Small intestine (tissue), 7 donors: ENCODE data around the gene SLC10A7. TPM values are rescaled to one million over a fixed set of nuclear protein-coding genes. Genes with fewer than 3 reads are reported as not detected.

Experiments used
- DNase-seq, 2 donors: peaks; one replicate each; pipeline versions ENCODE4 v3.0.0 to v3.0.0-alpha.2; 2013
- FAIRE-seq: peaks from 2 replicates; lab custom pipeline; 2012; peaks lifted over from hg19 to GRCh38; lab: Jason Lieb, UNC
- H3K27ac ChIP-seq, 3 donors: one replicate each; pipeline ENCODE4 v1.5.1; 2013; ENCODE audit warnings: low read length in 2 of 3, mild to moderate bottlenecking in 2 of 3, control low read depth in 1 of 3, inconsistent platforms in 1 of 3, low read depth in 1 of 3, moderate library complexity in 1 of 3
- H3K27me3 ChIP-seq, 3 donors: one replicate each; pipeline ENCODE4 v1.6.1; 2013; ENCODE audit warnings: low read length in 3 of 3, inconsistent platforms in 1 of 3; ENCODE audit not compliant: control insufficient read depth in 3 of 3, insufficient read depth in 3 of 3
- H3K36me3 ChIP-seq, 3 donors: one replicate each; pipeline ENCODE4 v1.6.1; 2013; ENCODE audit warnings: low read length in 3 of 3, inconsistent platforms in 1 of 3, low read depth in 1 of 3, mild to moderate bottlenecking in 1 of 3, moderate library complexity in 1 of 3; ENCODE audit not compliant: control insufficient read depth in 3 of 3, insufficient read depth in 2 of 3
- H3K4me1 ChIP-seq, 3 donors: one replicate each; pipeline ENCODE4 v1.6.1; 2013; ENCODE audit warnings: low read length in 2 of 3, inconsistent platforms in 1 of 3, low read depth in 1 of 3, mild to moderate bottlenecking in 1 of 3, moderate library complexity in 1 of 3; ENCODE audit not compliant: control insufficient read depth in 3 of 3, insufficient read depth in 2 of 3
- H3K4me3 ChIP-seq, 3 donors: one replicate each; pipeline ENCODE4 v1.5.1; 2013; ENCODE audit warnings: low read length in 3 of 3, control low read depth in 1 of 3, inconsistent platforms in 1 of 3, low read depth in 1 of 3, mild to moderate bottlenecking in 1 of 3, moderate library complexity in 1 of 3
- H3K9me3 ChIP-seq, 2 donors: one replicate each; pipeline ENCODE4 v1.6.1; 2013; ENCODE audit warnings: low read depth in 1 of 2, low read length in 1 of 2; ENCODE audit not compliant: control insufficient read depth in 2 of 2, insufficient read depth in 1 of 2
- WGBS, 3 donors: extraction: QIAGEN DNeasy Blood & Tissue Kit; methylation state at CpG; one replicate each; pipeline ENCODE4 v1.1.7; 2013; 5-methylcytosine and 5-hydroxymethylcytosine counted together
- polyA plus RNA-seq, 4 donors: library from polyadenylated mRNA; stranded (reverse) in 3 of 4; unstranded in 1 of 4; fragments of 200-250 nt in 3 of 4; fragments of 120-200 nt in 1 of 4; gene quantifications; one replicate each; pipeline versions ENCODE4 v1.2.1 to v1.2.3, GENCODE V29; 2013
- donor health status: healthy with polysubstance abuse.
- donor health status: control.
- donor health status: control.
- donor health status: Bipolar disorder and iron deficiency.
- donor health status: healthy.

SLC10A7 gene
- polyA plus RNA-seq, 4 donors, result 0.81 to 10.4 (median 3.8) TPM

DNA sequence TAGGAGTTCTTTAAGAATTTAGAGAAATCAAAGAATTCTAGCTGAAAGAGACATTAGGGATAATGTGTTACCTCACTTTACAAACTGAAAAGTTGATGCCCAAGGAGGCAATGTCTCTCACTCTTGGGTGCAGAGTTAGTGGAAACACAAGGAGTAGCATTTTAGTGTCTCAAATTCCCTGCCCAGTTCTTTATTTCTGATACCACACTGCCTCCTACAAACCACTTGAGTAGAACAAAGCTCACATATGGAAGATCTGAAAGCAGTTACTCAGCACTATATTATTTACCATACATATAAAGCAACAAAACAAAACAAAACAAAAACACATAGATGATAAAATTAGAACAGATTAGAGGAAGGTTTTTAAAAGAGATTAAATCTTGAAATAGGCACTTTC is 183.2 kb downstream of the SLC10A7 start:
- DNase-seq, result no peak
- Histone ChIP-seq H3K4me3 (no peak overlapping the region), H3K27me3 (no peaks in the 10 kb centered on the region), H3K9me3 (peaks cover 0 to 4% of the 10 kb centered on the region in 2 donors), H3K27ac (no peak overlapping the region), H3K36me3 (no peaks in the 10 kb centered on the region), H3K4me1 (peaks cover 0 to 6% (median 0%) of the 10 kb centered on the region in 3 donors)
- no peak for FAIRE-seq

DNA sequence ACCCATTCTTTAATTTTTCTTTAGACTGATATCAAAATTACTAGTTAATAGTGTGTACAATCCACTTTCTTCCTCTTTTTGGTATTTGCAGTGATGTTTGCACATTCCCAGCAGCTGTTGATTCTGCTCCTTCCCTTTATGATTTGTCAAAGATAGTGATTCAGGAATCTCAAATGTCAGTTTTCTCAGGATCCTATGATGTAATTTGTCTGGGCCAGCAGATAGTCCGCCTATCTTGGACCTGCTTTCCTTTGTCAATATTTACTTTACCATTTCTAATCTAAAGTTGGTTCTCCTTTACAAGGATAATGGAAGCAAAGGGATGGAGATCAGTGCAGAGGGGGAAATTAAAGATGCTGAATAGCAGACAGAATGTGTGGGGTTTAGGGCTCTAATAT is 185.3 kb downstream of the SLC10A7 start:
- DNase-seq, result no peak
- Histone ChIP-seq H3K4me1 (peaks cover 0 to 6% (median 0%) of the 10 kb centered on the region in 3 donors), H3K27ac (no peak overlapping the region), H3K36me3 (no peaks in the 10 kb centered on the region), H3K9me3 (peaks cover 0 to 4% of the 10 kb centered on the region in 2 donors), H3K27me3 (no peaks in the 10 kb centered on the region), H3K4me3 (no peak overlapping the region)
- 18 to 43% (median 36%) methylated on average over 1 of the region's 1 CpG for WGBS, 3 donors
- FAIRE-seq, result no peak

DNA sequence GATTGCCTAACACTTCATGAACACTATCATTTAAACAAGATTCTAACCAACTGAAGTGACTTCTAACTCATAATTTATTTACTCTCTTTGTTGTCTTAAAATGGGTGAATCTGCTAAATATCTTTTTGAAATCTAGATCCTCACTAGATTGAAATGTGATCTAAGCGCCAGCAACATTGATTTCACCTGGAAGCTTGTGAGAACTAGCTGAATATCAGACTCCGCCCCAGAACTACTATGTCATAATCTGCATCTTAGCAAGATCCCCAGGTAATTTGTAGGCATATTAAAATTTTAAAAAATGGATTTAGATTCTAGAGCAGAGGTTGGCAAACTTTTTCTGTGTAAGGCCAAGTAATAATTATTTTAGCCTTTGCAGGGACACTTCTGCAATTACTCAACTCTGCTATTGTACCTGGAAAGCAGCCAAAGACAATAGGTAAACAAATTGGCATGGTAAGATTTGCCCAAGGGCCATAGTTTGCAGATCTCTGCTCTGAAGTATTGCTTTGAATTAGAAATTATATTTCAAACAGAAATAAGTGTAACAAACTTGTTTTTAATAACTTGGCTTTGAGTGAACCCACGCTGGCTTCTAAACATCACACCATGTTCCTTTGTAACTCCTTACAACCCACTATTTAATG is 185.9 kb downstream of the SLC10A7 start:
- peaks cover 0 to 6% (median 0%) of the 10 kb centered on the region in 3 donors for H3K4me1 ChIP-seq
- peaks cover 0 to 4% of the 10 kb centered on the region in 2 donors for H3K9me3 ChIP-seq
- H3K36me3 ChIP-seq, result no peaks in the 10 kb centered on the region
- FAIRE-seq, result no peak
- 68 to 82% (median 78%) methylated on average over 3 of the region's 3 CpGs for WGBS, 3 donors
- peak in 1 of 2 donors; percentile 64 for DNase-seq
- H3K27ac ChIP-seq, result no peak overlapping the region
- H3K4me3 ChIP-seq, result no peak overlapping the region
- no peaks in the 10 kb centered on the region for H3K27me3 ChIP-seq

DNA sequence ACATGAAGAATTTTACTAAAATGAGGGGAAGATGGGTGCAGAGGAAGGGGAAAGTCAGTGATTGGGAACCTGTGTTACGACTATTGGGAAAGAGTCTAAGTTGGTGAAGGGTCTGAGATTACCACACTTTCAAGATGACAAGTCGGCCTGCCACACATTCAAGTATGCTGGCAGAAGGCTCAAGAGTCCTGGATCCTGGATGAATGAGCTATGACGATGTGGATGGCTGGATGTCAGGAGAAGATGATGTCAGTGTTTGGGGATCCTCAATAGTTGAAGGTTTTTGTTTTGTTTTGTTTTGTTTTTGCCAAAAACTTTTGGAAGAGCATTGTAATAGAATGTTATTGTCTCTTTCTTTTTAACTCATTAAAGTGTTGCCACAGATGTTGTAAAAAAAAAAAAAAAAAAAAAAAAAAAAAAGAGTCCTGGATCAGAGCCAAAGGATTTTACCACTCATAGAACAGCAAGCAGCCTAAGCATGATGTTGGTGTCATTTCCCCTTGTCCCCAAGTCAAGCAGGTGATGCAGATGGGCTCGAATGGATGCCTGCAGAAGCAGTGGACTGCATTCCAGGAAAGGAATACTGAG is 186.8 kb downstream of the SLC10A7 start:
- FAIRE-seq, result no peak

GRCh38 chr4:146333895-146334262 is 187.9 kb downstream of the SLC10A7 start:
- no peak overlapping the region for H3K4me3 ChIP-seq
- H3K36me3 ChIP-seq, result no peaks in the 10 kb centered on the region
- no peak for DNase-seq
- WGBS, 3 donors, result 44 to 55% (median 44%) methylated on average over 2 of the region's 2 CpGs
- H3K27ac ChIP-seq, result no peak overlapping the region
- H3K4me1 ChIP-seq, result peaks cover 0 to 6% (median 0%) of the 10 kb centered on the region in 3 donors
- H3K9me3 ChIP-seq, result peaks cover 0 to 4% of the 10 kb centered on the region in 2 donors
- no peak for FAIRE-seq
- no peaks in the 10 kb centered on the region for H3K27me3 ChIP-seq

More for the DNA sequence above, 186.8 kb downstream of the SLC10A7 start:
- no peak overlapping the region for H3K27ac ChIP-seq
- peaks cover 0 to 6% (median 0%) of the 10 kb centered on the region in 3 donors for H3K4me1 ChIP-seq
- 79 to 90% (median 90%) methylated on average over 4 of the region's 4 CpGs for WGBS, 3 donors
- DNase-seq, result no peak
- no peaks in the 10 kb centered on the region for H3K36me3 ChIP-seq
- peaks cover 0 to 4% of the 10 kb centered on the region in 2 donors for H3K9me3 ChIP-seq
- H3K27me3 ChIP-seq, result no peaks in the 10 kb centered on the region
- no peak overlapping the region for H3K4me3 ChIP-seq

DNA sequence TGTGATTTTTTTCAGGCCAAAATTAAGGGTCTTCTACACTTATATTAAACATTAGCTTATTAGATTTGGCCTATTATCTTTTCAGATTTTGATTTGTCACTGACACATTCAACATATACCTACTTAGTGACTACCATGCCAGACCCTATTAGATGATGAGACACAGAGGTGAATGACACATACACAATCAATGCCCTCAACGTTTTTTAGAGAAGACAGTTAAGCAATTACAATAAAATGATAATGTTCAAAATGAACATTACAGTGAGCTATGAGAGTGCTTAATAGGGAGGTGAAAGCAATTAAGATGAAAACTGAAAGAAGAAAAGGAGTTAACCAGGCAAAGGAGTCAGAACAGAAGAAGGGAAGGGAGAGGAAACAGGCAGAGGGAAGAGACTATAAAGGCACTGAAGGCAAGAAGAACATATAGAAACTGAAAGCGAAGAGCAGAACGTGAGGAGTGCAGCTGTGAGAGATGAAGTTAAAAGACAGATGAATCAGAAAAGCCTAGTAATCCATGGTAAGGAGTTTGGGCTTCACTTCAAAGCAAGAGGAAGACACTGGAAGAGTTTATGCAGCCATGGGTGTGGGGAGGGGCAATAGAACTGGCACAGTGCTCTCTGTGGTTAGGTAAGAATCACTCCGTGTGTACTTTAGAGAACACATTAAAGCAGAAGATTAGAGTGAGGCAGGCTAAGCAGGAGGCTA is 188.4 kb downstream of the SLC10A7 start:
- H3K36me3 ChIP-seq, result no peaks in the 10 kb centered on the region
- DNase-seq (peak; percentile 6 to 35), FAIRE-seq (no peak)
- peaks cover 0 to 4% of the 10 kb centered on the region in 2 donors for H3K9me3 ChIP-seq
- WGBS, 3 donors, result 10 to 24% (median 14%) methylated on average over 4 of the region's 4 CpGs
- H3K4me3 ChIP-seq, result no peak overlapping the region
- peak overlapping the region in 1 of 3 donors; percentile 9 for H3K27ac ChIP-seq
- no peaks in the 10 kb centered on the region for H3K27me3 ChIP-seq
- H3K4me1 ChIP-seq, result peaks cover 0 to 6% (median 0%) of the 10 kb centered on the region in 3 donors

- DNase-seq (no peak), FAIRE-seq (no peak)
- no peak overlapping the region for H3K4me3 ChIP-seq
- H3K36me3 ChIP-seq, result no peaks in the 10 kb centered on the region
- WGBS, 3 donors, result 84 to 96% (median 90%) methylated on average over 4 of the region's 4 CpGs
- no peaks in the 10 kb centered on the region for H3K4me1 ChIP-seq
- no peak overlapping the region for H3K27ac ChIP-seq
- H3K27me3 ChIP-seq, result no peaks in the 10 kb centered on the region
- H3K9me3 ChIP-seq, result peaks cover 0 to 9% of the 10 kb centered on the region in 2 donors
Measured at GRCh38 chr4:146330392-146330791, 191.3 kb downstream of the SLC10A7 start.

DNA sequence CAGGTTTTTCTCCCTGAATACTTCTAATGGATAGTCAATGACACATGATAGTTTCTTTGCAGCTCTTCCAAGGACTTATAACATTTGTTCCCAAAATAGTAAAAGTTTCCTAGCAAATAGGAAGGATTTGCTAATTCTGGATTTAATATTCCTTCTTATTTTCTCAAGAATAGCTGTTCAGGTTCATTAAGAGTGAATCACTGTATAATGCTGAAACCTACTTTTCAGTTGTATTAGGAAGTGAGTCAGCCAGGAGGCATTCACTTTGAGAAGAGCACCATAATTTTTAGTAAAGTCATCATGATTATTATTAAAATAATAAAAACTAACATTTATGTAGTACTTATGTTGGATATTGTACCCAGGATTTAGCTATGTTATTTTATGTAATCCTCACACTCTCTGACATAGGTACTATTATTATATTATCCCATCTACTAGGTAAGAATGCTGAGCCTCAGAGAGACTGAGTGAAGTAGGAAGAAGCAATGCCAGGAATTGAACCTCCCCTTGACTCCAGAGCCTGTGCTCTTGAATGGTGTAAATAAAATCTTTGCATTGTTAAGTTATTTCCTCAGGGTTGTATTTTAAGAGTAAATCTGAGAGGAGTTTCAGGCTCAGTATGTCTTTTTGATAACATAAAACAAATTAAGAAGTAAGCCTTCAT is 192.6 kb downstream of the SLC10A7 start:
- Histone ChIP-seq H3K4me3 (no peak overlapping the region), H3K9me3 (peaks cover 0 to 6% of the 10 kb centered on the region in 2 donors), H3K27ac (no peak overlapping the region), H3K36me3 (no peaks in the 10 kb centered on the region), H3K27me3 (no peaks in the 10 kb centered on the region), H3K4me1 (no peaks in the 10 kb centered on the region)
- DNase-seq (no peak), FAIRE-seq (no peak)
